ENCODE results near the gene DOHH.

DOHH gene

GRCh38 chr19:3524904-3525451, 24.5 kb upstream of the DOHH start:
- TF ChIP-seq REST (tag by site-specific recombination; IDR thresholded peaks at IDR 0.05) (no peak), SP7 (tag by site-specific recombination; IDR thresholded peaks at IDR 0.05) (no peak), SALL2 (tag by site-specific recombination; IDR thresholded peaks at IDR 0.05; ENCODE audit: borderline replicate concordance) (no peak), ZFP3 (tag by site-specific recombination; IDR thresholded peaks at IDR 0.05; ENCODE audit: low read depth) (no peak), ZNF571 (tag by site-specific recombination; IDR thresholded peaks at IDR 0.05) (no peak), ZNF19 (tag by site-specific recombination; IDR thresholded peaks at IDR 0.05; ENCODE audit: low read depth) (no peak), ELK4 (IDR thresholded peaks at IDR 0.05; ENCODE audit: borderline replicate concordance, low read depth, low read length) (no peak), ZFP69B (tag by site-specific recombination; IDR thresholded peaks at IDR 0.05) (no peak), ZNF549 (tag by site-specific recombination; IDR thresholded peaks at IDR 0.05) (no peak), ZNF654 (tag by site-specific recombination; IDR thresholded peaks at IDR 0.05; ENCODE audit: low read depth) (no peak), ZNF169 (tag by site-specific recombination; IDR thresholded peaks at IDR 0.05) (no peak), ZNF416 (tag by site-specific recombination; IDR thresholded peaks at IDR 0.05) (no peak), ZNF10 (tag by site-specific recombination; IDR thresholded peaks at IDR 0.05) (no peak), ZBTB26 (tag by site-specific recombination; optimal IDR thresholded peaks at IDR 0.05) (no peak), SCRT1 (tag by site-specific recombination; IDR thresholded peaks at IDR 0.05; ENCODE audit: borderline replicate concordance) (no peak), ZNF184 (tag by site-specific recombination; IDR thresholded peaks at IDR 0.05) (no peak)
- Histone ChIP-seq H3K9me3 (ENCODE audit: control insufficient read depth, insufficient read depth, low read depth, low read length) (no peaks in the 10 kb centered on the region), H3K4me3 (ENCODE audit: low read depth, low read length) (no peak overlapping the region), H3K27ac (ENCODE audit: extremely low read depth, low read depth, low read length) (no peak overlapping the region), H3K36me3 (ENCODE audit: control insufficient read depth in 2 of 2, insufficient read depth in 1 of 2, low read length in 2 of 2) (peaks cover 0 to 79% of the 10 kb centered on the region in 2 experiments; a peak in 2 of 3 replicates), H3K4me1 (ENCODE audit: control insufficient read depth, insufficient read depth, low read length) (no peaks in the 10 kb centered on the region)
- ChIA-PET POLR2A (no interaction called here), CTCF (no interaction called here)

GRCh38 chr19:3524078-3524842, 23.8 kb upstream of the DOHH start:
- Histone ChIP-seq H3K4me1 (ENCODE audit: control insufficient read depth, insufficient read depth, low read length) (no peaks in the 10 kb centered on the region), H3K9me3 (ENCODE audit: control insufficient read depth, insufficient read depth, low read depth, low read length) (no peaks in the 10 kb centered on the region), H3K36me3 (ENCODE audit: control insufficient read depth in 2 of 2, insufficient read depth in 1 of 2, low read length in 2 of 2) (peaks cover 0 to 86% of the 10 kb centered on the region in 2 experiments; a peak in 2 of 3 replicates), H3K27ac (ENCODE audit: extremely low read depth, low read depth, low read length) (no peak overlapping the region), H3K4me3 (ENCODE audit: low read depth, low read length) (no peak overlapping the region)
- CTCF ChIA-PET: no interaction called here
- POLR2A ChIA-PET: no interaction called here
- TF ChIP-seq ZNF621 (tag by site-specific recombination; IDR thresholded peaks at IDR 0.05) (no peak), ZNF248 (tag by site-specific recombination; IDR thresholded peaks at IDR 0.05) (no peak), ZNF837 (tag by site-specific recombination; IDR thresholded peaks at IDR 0.05) (no peak), ZNF658 (tag by site-specific recombination; IDR thresholded peaks at IDR 0.05) (no peak), OVOL3 (tag by site-specific recombination; IDR thresholded peaks at IDR 0.05) (no peak), KLF17 (tag by site-specific recombination; IDR thresholded peaks at IDR 0.05) (no peak), ZNF501 (tag by site-specific recombination; IDR thresholded peaks at IDR 0.05) (no peak), SCRT1 (tag by site-specific recombination; IDR thresholded peaks at IDR 0.05; ENCODE audit: borderline replicate concordance) (no peak), ZNF10 (tag by site-specific recombination; IDR thresholded peaks at IDR 0.05) (no peak), ZNF660 (tag by site-specific recombination; IDR thresholded peaks at IDR 0.05) (no peak), ZNF266 (tag by site-specific recombination; IDR thresholded peaks at IDR 0.05; ENCODE audit: low read depth) (no peak), ZNF133 (tag by site-specific recombination; IDR thresholded peaks at IDR 0.05) (no peak), ZIC2 (tag by site-specific recombination; IDR thresholded peaks at IDR 0.05) (no peak), ZNF404 (tag by site-specific recombination; IDR thresholded peaks at IDR 0.05) (no peak), BCL11A (tag by site-specific recombination; IDR thresholded peaks at IDR 0.05; ENCODE audit: low read depth) (no peak), ZNF529 (tag by site-specific recombination; IDR thresholded peaks at IDR 0.05; ENCODE audit: insufficient replicate concordance) (no peak)

All from HEK293 (cell line).